Measurements from ENCODE around the gene LIPC. TPM values are rescaled to one million over a fixed set of nuclear protein-coding genes. Genes with fewer than 3 reads are reported as not detected.
A peak's percentile ranks its signal among the peaks of the same experiment; 100 is the strongest.

LIPC gene
- total and polyA plus RNA-seq, 2 donors (not counting 1 experiment from before 2014, with no cell fraction given): 0.82 to 4.0 TPM

DNA sequence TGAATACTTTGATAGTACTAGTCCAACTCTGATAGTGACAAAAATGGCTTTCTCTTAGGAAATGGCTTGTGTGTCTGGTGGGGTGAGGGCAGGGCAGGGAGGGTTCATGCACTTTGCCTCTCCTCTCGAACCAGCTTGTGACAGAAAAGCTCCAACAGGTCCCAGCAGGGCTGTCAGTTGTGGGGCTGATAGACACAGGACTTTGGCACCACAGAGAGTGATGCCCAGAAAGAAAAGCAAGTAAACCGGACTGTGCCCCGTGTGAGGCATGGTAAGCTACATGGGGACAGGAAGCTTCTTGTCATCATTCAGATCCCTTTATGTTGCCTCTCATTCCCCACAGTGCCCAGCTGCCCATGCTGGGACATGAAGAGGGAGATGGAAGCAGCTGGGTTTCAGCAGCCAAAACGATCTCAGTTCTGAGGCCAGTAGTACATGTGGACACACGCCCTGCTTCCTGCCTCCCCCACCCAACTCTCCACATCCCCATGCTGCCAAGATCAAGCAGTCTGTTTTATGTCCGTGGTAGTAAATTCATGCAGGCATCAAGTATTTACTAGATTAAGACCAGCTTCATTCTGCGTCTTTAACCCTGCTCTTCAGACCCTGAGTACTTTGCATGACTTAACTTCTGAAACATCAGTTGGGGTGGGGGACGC, 29.7 kb upstream of the LIPC start:
- H3K4me1 ChIP-seq (ENCODE audit: control insufficient read depth, extremely low read depth, insufficient read depth, low read length): no peaks in the 10 kb centered on the region
- no peak for TF ChIP-seq EZH2 (IDR thresholded peaks at IDR 0.05; ENCODE audit: low read length, missing control alignments)
- TF ChIP-seq, protein P1, sequence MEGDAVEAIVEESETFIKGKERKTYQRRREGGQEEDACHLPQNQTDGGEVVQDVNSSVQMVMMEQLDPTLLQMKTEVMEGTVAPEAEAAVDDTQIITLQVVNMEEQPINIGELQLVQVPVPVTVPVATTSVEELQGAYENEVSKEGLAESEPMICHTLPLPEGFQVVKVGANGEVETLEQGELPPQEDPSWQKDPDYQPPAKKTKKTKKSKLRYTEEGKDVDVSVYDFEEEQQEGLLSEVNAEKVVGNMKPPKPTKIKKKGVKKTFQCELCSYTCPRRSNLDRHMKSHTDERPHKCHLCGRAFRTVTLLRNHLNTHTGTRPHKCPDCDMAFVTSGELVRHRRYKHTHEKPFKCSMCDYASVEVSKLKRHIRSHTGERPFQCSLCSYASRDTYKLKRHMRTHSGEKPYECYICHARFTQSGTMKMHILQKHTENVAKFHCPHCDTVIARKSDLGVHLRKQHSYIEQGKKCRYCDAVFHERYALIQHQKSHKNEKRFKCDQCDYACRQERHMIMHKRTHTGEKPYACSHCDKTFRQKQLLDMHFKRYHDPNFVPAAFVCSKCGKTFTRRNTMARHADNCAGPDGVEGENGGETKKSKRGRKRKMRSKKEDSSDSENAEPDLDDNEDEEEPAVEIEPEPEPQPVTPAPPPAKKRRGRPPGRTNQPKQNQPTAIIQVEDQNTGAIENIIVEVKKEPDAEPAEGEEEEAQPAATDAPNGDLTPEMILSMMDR (conservative IDR thresholded peaks at IDR 0.05 in 1 of 2, IDR thresholded peaks at IDR 0.05 in 1 of 2; ENCODE audit: low read depth in 1 of 2, low read length in 2 of 2): no peak
- H3K9ac ChIP-seq (ENCODE audit: insufficient read depth, low read length): no peak overlapping the region
- H3K9me3 ChIP-seq (ENCODE audit: control insufficient read depth, insufficient read depth, low read depth, low read length): no peaks in the 10 kb centered on the region
- H3K27me3 ChIP-seq (ENCODE audit: control insufficient read depth, insufficient read depth, low read length): no peaks in the 10 kb centered on the region
- peak in 1 of 2 donors; percentile 26 for DNase-seq (ENCODE audit: low read depth in 2 of 2)
- H3K36me3 ChIP-seq (ENCODE audit: control insufficient read depth, insufficient read depth, low read length): no peaks in the 10 kb centered on the region
- no peak overlapping the region for H3K27ac ChIP-seq (ENCODE audit: insufficient read depth, low read length)
- H3K4me2 ChIP-seq (ENCODE audit: extremely low read depth, insufficient read depth, low read length): no peak overlapping the region
- no peaks in the 10 kb centered on the region for H3K79me2 ChIP-seq (ENCODE audit: control insufficient read depth, insufficient read depth, low read length)
- no peak overlapping the region for H3K4me3 ChIP-seq (replicated peaks in 1 of 4; ENCODE audit: control extremely low read depth in 1 of 4, insufficient read depth in 1 of 4, low read depth in 3 of 4, low read length in 4 of 4)
- H4K20me1 ChIP-seq (ENCODE audit: control insufficient read depth, extremely low read depth, insufficient read depth, low read length): no peaks in the 10 kb centered on the region
- H2AFZ ChIP-seq (ENCODE audit: low read length): peak overlapping the region; percentile 52

DNA sequence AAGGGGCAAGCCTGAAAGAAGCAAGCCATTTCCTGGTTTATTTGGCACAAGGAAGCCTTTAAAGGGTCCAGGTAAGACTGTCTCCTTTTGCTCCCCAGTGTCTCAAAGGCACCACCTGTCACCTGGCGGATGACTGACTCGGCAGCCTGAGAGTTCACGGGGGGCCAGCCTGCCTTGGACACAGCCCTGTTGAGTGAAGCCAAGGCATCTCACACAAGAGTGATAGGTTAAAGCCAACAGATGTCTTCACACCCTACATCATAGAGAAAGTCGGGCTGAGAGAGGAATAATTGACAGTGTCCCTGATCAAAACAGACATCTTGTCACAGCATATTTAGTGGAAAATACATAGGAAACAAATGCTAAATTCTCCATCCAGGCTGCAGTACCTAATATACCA, 28.2 kb upstream of the LIPC start:
- Histone ChIP-seq H3K79me2 (ENCODE audit: control insufficient read depth, insufficient read depth, low read length) (no peaks in the 10 kb centered on the region), H3K36me3 (ENCODE audit: control insufficient read depth, insufficient read depth, low read length) (no peaks in the 10 kb centered on the region), H2AFZ (ENCODE audit: low read length) (no peak overlapping the region), H3K4me3 (replicated peaks in 1 of 4; ENCODE audit: control extremely low read depth in 1 of 4, insufficient read depth in 1 of 4, low read depth in 3 of 4, low read length in 4 of 4) (no peak overlapping the region), H3K27me3 (ENCODE audit: control insufficient read depth, insufficient read depth, low read length) (no peaks in the 10 kb centered on the region), H4K20me1 (ENCODE audit: control insufficient read depth, extremely low read depth, insufficient read depth, low read length) (no peaks in the 10 kb centered on the region), H3K9me3 (ENCODE audit: control insufficient read depth, insufficient read depth, low read depth, low read length) (no peaks in the 10 kb centered on the region), H3K4me1 (ENCODE audit: control insufficient read depth, extremely low read depth, insufficient read depth, low read length) (no peaks in the 10 kb centered on the region), H3K4me2 (ENCODE audit: extremely low read depth, insufficient read depth, low read length) (no peak overlapping the region), H3K27ac (ENCODE audit: insufficient read depth, low read length) (no peak overlapping the region), H3K9ac (ENCODE audit: insufficient read depth, low read length) (no peak overlapping the region)
- DNase-seq (ENCODE audit: low read depth in 2 of 2): no peak
- TF ChIP-seq, protein P1 (conservative IDR thresholded peaks at IDR 0.05 in 1 of 2, IDR thresholded peaks at IDR 0.05 in 1 of 2; ENCODE audit: low read depth in 1 of 2, low read length in 2 of 2): no peak
- no peak for TF ChIP-seq EZH2 (IDR thresholded peaks at IDR 0.05; ENCODE audit: low read length, missing control alignments)

DNA sequence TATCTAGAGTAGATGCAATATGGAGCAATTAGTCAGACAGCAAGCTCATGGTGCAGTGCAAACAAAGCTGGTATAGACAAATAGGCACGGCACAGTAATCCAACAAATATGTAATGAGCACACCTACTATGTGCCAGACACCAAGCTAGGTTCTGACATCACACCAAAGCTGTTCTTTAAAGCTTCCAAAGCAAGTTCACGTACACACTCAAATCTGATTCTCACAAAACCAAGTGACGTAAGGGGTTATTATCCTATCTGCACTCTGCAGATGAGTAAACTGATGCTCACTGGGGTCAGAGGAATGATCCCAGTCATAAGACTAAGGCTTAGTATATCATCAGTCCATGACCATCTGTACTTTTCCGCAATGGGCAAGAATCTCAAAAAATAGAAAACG, 27.8 kb upstream of the LIPC start:
- Histone ChIP-seq H3K27ac (ENCODE audit: insufficient read depth, low read length) (no peak overlapping the region), H3K9ac (ENCODE audit: insufficient read depth, low read length) (no peak overlapping the region), H3K36me3 (ENCODE audit: control insufficient read depth, insufficient read depth, low read length) (no peaks in the 10 kb centered on the region), H2AFZ (ENCODE audit: low read length) (no peak overlapping the region), H3K4me2 (ENCODE audit: extremely low read depth, insufficient read depth, low read length) (no peak overlapping the region), H3K9me3 (ENCODE audit: control insufficient read depth, insufficient read depth, low read depth, low read length) (no peaks in the 10 kb centered on the region), H3K27me3 (ENCODE audit: control insufficient read depth, insufficient read depth, low read length) (no peaks in the 10 kb centered on the region), H3K4me1 (ENCODE audit: control insufficient read depth, extremely low read depth, insufficient read depth, low read length) (no peaks in the 10 kb centered on the region), H3K79me2 (ENCODE audit: control insufficient read depth, insufficient read depth, low read length) (no peaks in the 10 kb centered on the region), H4K20me1 (ENCODE audit: control insufficient read depth, extremely low read depth, insufficient read depth, low read length) (no peaks in the 10 kb centered on the region), H3K4me3 (replicated peaks in 1 of 4; ENCODE audit: control extremely low read depth in 1 of 4, insufficient read depth in 1 of 4, low read depth in 3 of 4, low read length in 4 of 4) (no peak overlapping the region)
- DNase-seq (ENCODE audit: low read depth in 2 of 2): no peak
- TF ChIP-seq, protein P1 (conservative IDR thresholded peaks at IDR 0.05 in 1 of 2, IDR thresholded peaks at IDR 0.05 in 1 of 2; ENCODE audit: low read depth in 1 of 2, low read length in 2 of 2): no peak
- TF ChIP-seq EZH2 (IDR thresholded peaks at IDR 0.05; ENCODE audit: low read length, missing control alignments): no peak
